Astrocyte (in vitro differentiated cells and primary cell): ENCODE measurements around the gene ZNF595.
"Not testable (repeated sequence)": the region's sequence is repeated elsewhere in the genome, so short reads cannot be mapped to it uniquely, and the experiment has no call there.

Experiments used
- EZH2 ChIP-seq: IDR thresholded peaks from 2 replicates; pipeline ENCODE4 v1.6.1; 2012; ENCODE audit warnings: mild to moderate bottlenecking, low read length, inconsistent platforms; ENCODE audit not compliant: insufficient read depth
- TF ChIP-seq, protein P1 (sequence below): IDR thresholded peaks from 2 replicates; pipeline ENCODE4 v1.5.1; 2011; ENCODE audit warnings: low read depth, mild to moderate bottlenecking, inconsistent platforms, low read length, moderate library complexity; ENCODE audit not compliant: insufficient read depth

DNA sequence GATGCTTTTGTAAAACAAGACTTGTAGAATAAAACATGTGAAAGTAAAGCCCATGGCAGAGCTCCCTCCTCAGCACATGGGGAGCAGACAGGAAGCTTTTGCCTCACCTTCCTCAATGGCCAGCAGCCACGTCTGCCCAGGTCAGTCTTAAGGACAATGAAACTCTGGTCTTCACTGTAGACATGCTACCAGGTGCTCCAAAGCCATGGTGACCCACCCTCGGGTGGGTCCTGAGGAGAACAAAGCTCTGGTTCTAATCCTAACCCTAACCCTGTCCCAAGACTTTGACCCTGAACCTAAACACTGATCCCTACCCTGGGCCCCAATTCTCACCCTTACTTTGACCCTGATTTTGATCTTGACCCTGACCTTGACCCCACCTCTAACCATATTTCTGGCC lies 30.2 kb upstream of the ZNF595 start:
- TF ChIP-seq, protein P1, sequence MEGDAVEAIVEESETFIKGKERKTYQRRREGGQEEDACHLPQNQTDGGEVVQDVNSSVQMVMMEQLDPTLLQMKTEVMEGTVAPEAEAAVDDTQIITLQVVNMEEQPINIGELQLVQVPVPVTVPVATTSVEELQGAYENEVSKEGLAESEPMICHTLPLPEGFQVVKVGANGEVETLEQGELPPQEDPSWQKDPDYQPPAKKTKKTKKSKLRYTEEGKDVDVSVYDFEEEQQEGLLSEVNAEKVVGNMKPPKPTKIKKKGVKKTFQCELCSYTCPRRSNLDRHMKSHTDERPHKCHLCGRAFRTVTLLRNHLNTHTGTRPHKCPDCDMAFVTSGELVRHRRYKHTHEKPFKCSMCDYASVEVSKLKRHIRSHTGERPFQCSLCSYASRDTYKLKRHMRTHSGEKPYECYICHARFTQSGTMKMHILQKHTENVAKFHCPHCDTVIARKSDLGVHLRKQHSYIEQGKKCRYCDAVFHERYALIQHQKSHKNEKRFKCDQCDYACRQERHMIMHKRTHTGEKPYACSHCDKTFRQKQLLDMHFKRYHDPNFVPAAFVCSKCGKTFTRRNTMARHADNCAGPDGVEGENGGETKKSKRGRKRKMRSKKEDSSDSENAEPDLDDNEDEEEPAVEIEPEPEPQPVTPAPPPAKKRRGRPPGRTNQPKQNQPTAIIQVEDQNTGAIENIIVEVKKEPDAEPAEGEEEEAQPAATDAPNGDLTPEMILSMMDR = not testable (repeated sequence)
- TF ChIP-seq EZH2 = not testable (repeated sequence)
